Panc1 (cell line): ENCODE measurements around the gene SMCR8. TPM values are rescaled to one million over a fixed set of nuclear protein-coding genes. Genes with fewer than 3 reads are reported as not detected.

Source experiments
- ATAC-seq: fragments of 200-7000 bp; cut with Tn5 transposase; 2 replicates; pipeline ENCODE4 v1.9.1; 2020; ENCODE audit warnings: mild to moderate bottlenecking, moderate library complexity
- BruUV-seq: library from RNA; stranded (reverse); fragments of 400-500 nt; replicated peaks from 2 replicates; lab custom pipeline; 2021; lab: Mats Ljungman, UMichigan
- CTCF ChIA-PET: fragments of 300-600 bp; sonication (Branson Sonifier 250); formaldehyde crosslinking; loops from one replicate; lab custom pipeline; 2022; ENCODE audit warnings: antibody characterized with exemption; lab: Charles Lee
- POLR2A ChIA-PET: fragments of 300-600 bp; sonication (Branson Sonifier 250); formaldehyde crosslinking; loops from one replicate; lab custom pipeline; 2022; ENCODE audit warnings: antibody characterized with exemption; lab: Charles Lee
- DNase-seq: peaks from one replicate; pipeline ENCODE4 v3.0.0-alpha.2; 2010; ENCODE audit warnings: low read depth, low spot score
- H3K27ac ChIP-seq: 2 replicates; pipeline ENCODE4 v1.5.1; 2011; ENCODE audit warnings: mild to moderate bottlenecking, low read length, inconsistent platforms
- H3K27me3 ChIP-seq: fragments of 200-500 bp; sonication (Bioruptor generic); 2 replicates; pipeline ENCODE4 v1.6.0; 2014; ENCODE audit warnings: low read length, inconsistent platforms; ENCODE audit not compliant: control insufficient read depth, insufficient read depth
- H3K36me3 ChIP-seq: fragments of 200-500 bp; sonication (Bioruptor generic); 2 replicates; pipeline ENCODE4 v1.5.1; 2014; ENCODE audit warnings: inconsistent platforms, mild to moderate bottlenecking, low read length, moderate library complexity; ENCODE audit not compliant: control insufficient read depth, insufficient read depth
- H3K4me1 ChIP-seq: 2 replicates; pipeline ENCODE4 v1.5.1; 2011; ENCODE audit warnings: inconsistent platforms, mild to moderate bottlenecking, low read length, moderate library complexity; ENCODE audit not compliant: control insufficient read depth, insufficient read depth
- H3K4me3 ChIP-seq, 2 experiments: 2 replicates each; pipeline ENCODE4 v1.5.1; 2011 to 2012; ENCODE audit warnings: low read depth in 2 of 2, low read length in 2 of 2, mild to moderate bottlenecking in 2 of 2, inconsistent platforms in 1 of 2, moderate library complexity in 1 of 2
- H3K9me3 ChIP-seq: fragments of 200-500 bp; sonication (Bioruptor generic); 2 replicates; pipeline ENCODE4 v1.5.1; 2014; ENCODE audit warnings: low read depth, mild to moderate bottlenecking, inconsistent platforms, low read length, moderate library complexity; ENCODE audit not compliant: control insufficient read depth, insufficient read depth
- POLR2AphosphoS5 ChIP-seq: IDR thresholded peaks from 2 replicates; pipeline ENCODE4 v1.6.1; 2012; ENCODE audit warnings: mild to moderate bottlenecking, low read depth, low read length, moderate library complexity
- SIN3A ChIP-seq: IDR thresholded peaks from 2 replicates; pipeline ENCODE4 v1.6.1; 2012; ENCODE audit warnings: low read depth, mild to moderate bottlenecking, low read length, moderate library complexity, borderline replicate concordance; ENCODE audit not compliant: insufficient read depth
- in situ Hi-C: cut with HindIII; loops from 2 replicates; pipeline ENCODE4 v1.10.0; 2016; ENCODE audit warnings: low sequenced_read_pairs, low pct_unique_long_range_greater_than_20kb
- intact Hi-C: fragments of 100-400 bp; cut with micrococcal nuclease; formaldehyde crosslinking; loops from one replicate; pipeline ENCODE4 v1.10.0; 2022; ENCODE audit not compliant: unreplicated experiment
- total RNA-seq: library from RNA; stranded (reverse); gene quantifications from one replicate; pipeline ENCODE4 v1.2.1, GENCODE V29; 2021; ENCODE audit not compliant: unreplicated experiment
- TF ChIP-seq, protein P1 (sequence below): fragments of 450-650 bp; IDR thresholded peaks from 2 replicates; pipeline ENCODE4 v1.5.1; 2017; ENCODE audit warnings: mild to moderate bottlenecking
- TF ChIP-seq, protein P2 (sequence below), 2 experiments: IDR thresholded peaks; 2 replicates each; pipeline ENCODE4 v1.6.1; 2011 to 2012; ENCODE audit warnings: low read depth in 2 of 2, control low read depth in 1 of 2, low read length in 1 of 2, mild to moderate bottlenecking in 1 of 2, moderate library complexity in 1 of 2; ENCODE audit not compliant: insufficient read depth in 1 of 2

The SMCR8 gene
- total RNA-seq, 1 experiment from 2014 or later, result 24.9 TPM

- H3K4me1 ChIP-seq, result no peaks in the 10 kb centered on the region
- BruUV-seq, result no TSS peak
- CTCF ChIA-PET, result no interaction called here
- no peak overlapping the region for H3K4me3 ChIP-seq
- intact Hi-C loops (no loop called here), in situ Hi-C loops (no loop called here)
- no peaks in the 10 kb centered on the region for H3K36me3 ChIP-seq
- no peaks in the 10 kb centered on the region for H3K9me3 ChIP-seq
- TF ChIP-seq SIN3A (no peak), POLR2AphosphoS5 (0 out of 2 replicates have a peak, but pooled peaks have one; percentile 14)
- DNase-seq (no peak), ATAC-seq (peak; percentile 35; the same call in 1 of the 2 replicates)
- H3K27me3 ChIP-seq, result no peaks in the 10 kb centered on the region
- no peak overlapping the region for H3K27ac ChIP-seq
- POLR2A ChIA-PET, result interaction anchor here (0.5 kb wide), 1 partner anchor 68 kb away, joined by 4 read pairs; no protein-coding TSS in a partner anchor
These were observed 47.0 kb upstream of the SMCR8 start for GRCh38 chr17:18267927-18268711.

DNA sequence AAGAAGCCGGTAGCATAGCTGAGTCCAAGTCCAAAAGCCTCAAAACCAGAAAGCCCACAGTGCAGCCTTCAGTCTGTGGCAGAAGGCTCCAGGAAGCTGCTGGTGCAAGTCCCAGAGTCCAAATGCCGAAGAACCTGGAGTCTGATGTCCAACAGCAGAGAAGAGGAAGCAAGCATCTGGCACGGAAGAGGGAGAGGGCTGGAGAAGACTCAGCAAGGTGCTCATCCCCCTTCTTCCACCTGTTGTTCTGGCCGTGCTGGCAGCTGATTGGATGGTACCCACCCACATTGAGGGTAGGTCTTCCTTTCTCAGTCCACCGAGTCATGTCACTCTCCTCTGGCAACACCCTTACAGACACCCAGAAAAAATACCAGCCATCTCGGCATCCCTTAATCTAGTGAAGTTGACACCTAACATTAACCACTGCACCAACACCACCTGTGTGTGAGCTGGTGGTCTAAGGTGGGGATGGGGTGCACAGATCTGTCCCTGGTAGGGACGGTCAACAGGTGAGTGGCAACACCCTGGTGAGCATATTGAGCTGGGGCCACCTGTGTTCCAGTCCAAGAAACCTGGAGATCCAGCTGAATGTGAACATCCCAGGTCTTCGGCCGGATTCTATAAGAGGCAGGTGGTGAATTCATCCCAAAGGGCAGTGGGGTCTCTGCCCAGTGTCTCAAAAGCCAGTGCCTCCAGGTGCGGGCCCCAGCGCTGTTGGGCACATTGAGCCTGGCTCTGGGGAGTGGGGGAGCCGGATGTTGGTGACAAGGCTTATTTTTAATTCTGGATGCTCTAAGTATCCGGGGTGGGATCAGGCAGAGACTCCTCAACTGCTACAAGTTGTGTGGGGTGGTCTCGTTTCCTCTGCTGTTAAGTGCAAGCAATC, 44.8 kb upstream of the SMCR8 start:
- Histone ChIP-seq H3K36me3 (no peaks in the 10 kb centered on the region), H3K4me1 (no peaks in the 10 kb centered on the region), H3K27ac (no peak overlapping the region), H3K9me3 (no peaks in the 10 kb centered on the region), H3K4me3 (no peak overlapping the region), H3K27me3 (no peaks in the 10 kb centered on the region)
- ATAC-seq, result no peak
- peak; percentile 44; the same call in 1 of the 2 replicates for TF ChIP-seq POLR2AphosphoS5
- TF ChIP-seq, protein P1, sequence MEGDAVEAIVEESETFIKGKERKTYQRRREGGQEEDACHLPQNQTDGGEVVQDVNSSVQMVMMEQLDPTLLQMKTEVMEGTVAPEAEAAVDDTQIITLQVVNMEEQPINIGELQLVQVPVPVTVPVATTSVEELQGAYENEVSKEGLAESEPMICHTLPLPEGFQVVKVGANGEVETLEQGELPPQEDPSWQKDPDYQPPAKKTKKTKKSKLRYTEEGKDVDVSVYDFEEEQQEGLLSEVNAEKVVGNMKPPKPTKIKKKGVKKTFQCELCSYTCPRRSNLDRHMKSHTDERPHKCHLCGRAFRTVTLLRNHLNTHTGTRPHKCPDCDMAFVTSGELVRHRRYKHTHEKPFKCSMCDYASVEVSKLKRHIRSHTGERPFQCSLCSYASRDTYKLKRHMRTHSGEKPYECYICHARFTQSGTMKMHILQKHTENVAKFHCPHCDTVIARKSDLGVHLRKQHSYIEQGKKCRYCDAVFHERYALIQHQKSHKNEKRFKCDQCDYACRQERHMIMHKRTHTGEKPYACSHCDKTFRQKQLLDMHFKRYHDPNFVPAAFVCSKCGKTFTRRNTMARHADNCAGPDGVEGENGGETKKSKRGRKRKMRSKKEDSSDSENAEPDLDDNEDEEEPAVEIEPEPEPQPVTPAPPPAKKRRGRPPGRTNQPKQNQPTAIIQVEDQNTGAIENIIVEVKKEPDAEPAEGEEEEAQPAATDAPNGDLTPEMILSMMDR, result no peak
- intact Hi-C loops (no loop called here), in situ Hi-C loops (no loop called here)
- no TSS peak for BruUV-seq
- no peak for DNase-seq
- POLR2A ChIA-PET, result no interaction called here
- CTCF ChIA-PET, result no interaction called here

- TF ChIP-seq, protein P2, sequence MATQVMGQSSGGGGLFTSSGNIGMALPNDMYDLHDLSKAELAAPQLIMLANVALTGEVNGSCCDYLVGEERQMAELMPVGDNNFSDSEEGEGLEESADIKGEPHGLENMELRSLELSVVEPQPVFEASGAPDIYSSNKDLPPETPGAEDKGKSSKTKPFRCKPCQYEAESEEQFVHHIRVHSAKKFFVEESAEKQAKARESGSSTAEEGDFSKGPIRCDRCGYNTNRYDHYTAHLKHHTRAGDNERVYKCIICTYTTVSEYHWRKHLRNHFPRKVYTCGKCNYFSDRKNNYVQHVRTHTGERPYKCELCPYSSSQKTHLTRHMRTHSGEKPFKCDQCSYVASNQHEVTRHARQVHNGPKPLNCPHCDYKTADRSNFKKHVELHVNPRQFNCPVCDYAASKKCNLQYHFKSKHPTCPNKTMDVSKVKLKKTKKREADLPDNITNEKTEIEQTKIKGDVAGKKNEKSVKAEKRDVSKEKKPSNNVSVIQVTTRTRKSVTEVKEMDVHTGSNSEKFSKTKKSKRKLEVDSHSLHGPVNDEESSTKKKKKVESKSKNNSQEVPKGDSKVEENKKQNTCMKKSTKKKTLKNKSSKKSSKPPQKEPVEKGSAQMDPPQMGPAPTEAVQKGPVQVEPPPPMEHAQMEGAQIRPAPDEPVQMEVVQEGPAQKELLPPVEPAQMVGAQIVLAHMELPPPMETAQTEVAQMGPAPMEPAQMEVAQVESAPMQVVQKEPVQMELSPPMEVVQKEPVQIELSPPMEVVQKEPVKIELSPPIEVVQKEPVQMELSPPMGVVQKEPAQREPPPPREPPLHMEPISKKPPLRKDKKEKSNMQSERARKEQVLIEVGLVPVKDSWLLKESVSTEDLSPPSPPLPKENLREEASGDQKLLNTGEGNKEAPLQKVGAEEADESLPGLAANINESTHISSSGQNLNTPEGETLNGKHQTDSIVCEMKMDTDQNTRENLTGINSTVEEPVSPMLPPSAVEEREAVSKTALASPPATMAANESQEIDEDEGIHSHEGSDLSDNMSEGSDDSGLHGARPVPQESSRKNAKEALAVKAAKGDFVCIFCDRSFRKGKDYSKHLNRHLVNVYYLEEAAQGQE (IDR thresholded peaks at IDR 0.05; ENCODE audit: insufficient read depth in 1 of 2, low read depth in 2 of 2, low read length in 1 of 2), result no peak
- TF ChIP-seq, protein P1, result no peak
- Histone ChIP-seq H3K4me1 (no peaks in the 10 kb centered on the region), H3K27me3 (no peaks in the 10 kb centered on the region), H3K9me3 (no peaks in the 10 kb centered on the region), H3K27ac (no peak overlapping the region), H3K4me3 (no peak overlapping the region), H3K36me3 (peaks cover 4% of the 10 kb centered on the region)
- no peak for ATAC-seq
- CTCF ChIA-PET, result no interaction called here
- no TSS peak for BruUV-seq
- POLR2A ChIA-PET, result no interaction called here
- DNase-seq, result no peak
- intact Hi-C loops, result no loop called here
- in situ Hi-C loops, result no loop called here
These were observed 38.0 kb upstream of the SMCR8 start for GRCh38 chr17:18277076-18277475.
